ENCODE data around the gene FPR1.

DNA sequence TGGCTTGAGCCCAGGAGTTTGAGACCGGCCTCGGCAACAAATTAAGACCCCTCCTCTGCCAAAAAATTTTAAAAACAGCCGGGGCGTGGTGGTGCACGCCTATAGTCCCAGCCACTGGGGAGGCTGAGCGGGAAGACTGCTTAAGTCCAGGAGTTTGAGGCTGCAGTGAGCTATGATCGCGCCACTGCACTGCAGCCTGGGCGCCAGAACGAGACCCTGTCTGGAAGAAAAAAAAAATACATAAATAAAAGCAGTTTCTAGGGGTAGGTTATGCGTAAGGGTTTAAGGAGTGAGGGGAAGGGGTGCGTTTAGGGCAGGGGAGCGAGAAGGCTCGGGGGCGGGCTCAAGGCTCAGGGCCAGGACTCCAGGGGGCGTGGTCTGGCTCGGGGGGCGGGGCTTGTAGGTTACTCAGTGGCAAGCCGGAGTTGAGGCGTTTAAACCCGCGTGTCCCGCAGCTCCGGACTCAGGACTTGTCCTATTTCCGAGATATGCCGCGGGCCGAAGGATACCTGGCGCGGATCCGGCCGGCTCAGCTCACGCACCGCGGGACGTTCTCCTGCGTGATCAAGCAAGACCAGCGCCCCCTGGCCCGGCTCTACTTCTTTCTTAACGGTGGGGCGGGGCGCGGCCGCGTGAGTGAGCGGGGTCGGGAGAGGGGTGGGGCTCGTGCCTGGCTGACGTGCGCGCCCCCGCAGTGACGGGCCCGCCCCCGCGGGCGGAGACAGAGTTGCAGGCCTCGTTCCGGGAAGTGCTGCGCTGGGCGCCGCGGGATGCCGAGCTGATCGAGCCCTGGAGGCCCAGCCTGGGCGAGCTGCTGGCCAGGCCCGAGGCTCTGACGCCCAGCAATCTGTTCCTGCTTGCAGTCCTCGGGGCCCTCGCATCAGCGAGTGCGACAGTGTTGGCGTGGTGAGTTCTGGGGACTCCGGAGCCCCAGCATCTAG, 47.8 kb downstream of the FPR1 start:
- TF ChIP-seq, protein P1, sequence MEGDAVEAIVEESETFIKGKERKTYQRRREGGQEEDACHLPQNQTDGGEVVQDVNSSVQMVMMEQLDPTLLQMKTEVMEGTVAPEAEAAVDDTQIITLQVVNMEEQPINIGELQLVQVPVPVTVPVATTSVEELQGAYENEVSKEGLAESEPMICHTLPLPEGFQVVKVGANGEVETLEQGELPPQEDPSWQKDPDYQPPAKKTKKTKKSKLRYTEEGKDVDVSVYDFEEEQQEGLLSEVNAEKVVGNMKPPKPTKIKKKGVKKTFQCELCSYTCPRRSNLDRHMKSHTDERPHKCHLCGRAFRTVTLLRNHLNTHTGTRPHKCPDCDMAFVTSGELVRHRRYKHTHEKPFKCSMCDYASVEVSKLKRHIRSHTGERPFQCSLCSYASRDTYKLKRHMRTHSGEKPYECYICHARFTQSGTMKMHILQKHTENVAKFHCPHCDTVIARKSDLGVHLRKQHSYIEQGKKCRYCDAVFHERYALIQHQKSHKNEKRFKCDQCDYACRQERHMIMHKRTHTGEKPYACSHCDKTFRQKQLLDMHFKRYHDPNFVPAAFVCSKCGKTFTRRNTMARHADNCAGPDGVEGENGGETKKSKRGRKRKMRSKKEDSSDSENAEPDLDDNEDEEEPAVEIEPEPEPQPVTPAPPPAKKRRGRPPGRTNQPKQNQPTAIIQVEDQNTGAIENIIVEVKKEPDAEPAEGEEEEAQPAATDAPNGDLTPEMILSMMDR (IDR thresholded peaks at IDR 0.05; ENCODE audit: low read length), result peak; percentile 63
- no peak for TF ChIP-seq EZH2 (IDR thresholded peaks at IDR 0.05; ENCODE audit: borderline replicate concordance, low read length)
